M059J (cell line): ENCODE measurements around the gene ZNF326. TPM values are rescaled to one million over a fixed set of nuclear protein-coding genes. Genes with fewer than 3 reads are reported as not detected.

Experiments
- DNase-seq: peaks from one replicate; pipeline ENCODE4 v3.0.0-alpha.2; 2012; ENCODE audit warnings: low read depth
- total RNA-seq: library from RNA; depleted of rRNA; stranded (reverse); fragments of >200 nt; shearing (Covaris generic); gene quantifications from 2 replicates; pipeline ENCODE4 v1.2.3, GENCODE V29; 2014; rRNA removed

ZNF326 gene, protein sequence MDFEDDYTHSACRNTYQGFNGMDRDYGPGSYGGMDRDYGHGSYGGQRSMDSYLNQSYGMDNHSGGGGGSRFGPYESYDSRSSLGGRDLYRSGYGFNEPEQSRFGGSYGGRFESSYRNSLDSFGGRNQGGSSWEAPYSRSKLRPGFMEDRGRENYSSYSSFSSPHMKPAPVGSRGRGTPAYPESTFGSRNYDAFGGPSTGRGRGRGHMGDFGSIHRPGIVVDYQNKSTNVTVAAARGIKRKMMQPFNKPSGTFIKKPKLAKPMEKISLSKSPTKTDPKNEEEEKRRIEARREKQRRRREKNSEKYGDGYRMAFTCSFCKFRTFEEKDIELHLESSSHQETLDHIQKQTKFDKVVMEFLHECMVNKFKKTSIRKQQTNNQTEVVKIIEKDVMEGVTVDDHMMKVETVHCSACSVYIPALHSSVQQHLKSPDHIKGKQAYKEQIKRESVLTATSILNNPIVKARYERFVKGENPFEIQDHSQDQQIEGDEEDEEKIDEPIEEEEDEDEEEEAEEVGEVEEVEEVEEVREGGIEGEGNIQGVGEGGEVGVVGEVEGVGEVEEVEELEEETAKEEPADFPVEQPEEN
- 4.5 and 6.9 TPM in 2 replicates for total RNA-seq

DNA sequence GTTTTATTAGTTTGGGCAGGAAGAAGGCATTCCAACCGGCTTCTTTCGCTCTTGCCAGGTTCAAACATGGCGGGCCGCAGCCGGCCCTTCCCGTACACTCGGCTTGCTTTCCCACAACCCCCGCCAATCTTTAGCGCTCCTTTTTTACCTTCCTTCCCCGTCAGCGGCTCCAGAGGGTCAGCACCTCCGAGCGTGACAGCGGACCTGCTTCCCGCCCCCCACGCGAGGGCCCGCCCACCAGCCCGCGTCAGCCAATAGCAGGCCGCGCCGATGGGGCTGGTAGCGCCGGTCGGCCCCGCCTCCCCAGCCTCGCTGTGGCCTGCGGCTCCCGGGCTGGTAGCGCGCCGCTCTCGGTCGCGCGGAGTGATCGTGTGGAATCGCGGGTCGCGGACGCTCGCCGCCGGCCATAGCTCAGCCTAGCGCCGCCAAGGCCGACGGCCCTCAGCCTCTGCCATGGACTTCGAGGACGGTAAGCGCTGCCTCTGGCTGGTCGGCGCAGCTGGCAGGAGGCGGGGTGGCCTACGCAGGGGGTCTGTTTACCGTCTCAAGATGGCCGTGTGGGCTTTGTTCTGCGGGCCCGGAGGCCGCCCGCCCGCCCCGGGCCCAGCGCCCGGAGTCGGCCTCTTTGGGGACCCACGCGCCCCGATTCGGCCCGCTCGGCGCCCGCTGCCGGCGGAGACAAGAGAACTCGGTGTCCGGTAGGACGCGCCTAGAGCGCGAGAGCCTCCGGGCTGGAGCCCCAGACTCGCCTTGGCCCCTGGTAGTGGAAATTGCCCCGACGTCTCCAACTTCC is at the start of gene ZNF326:
TSS of gene ZNF326 (plus strand) at position 306 of the 793 bp plus-strand sequence. CDS start at position 454, 148 bp downstream.
- peak; percentile 98 for DNase-seq

DNA sequence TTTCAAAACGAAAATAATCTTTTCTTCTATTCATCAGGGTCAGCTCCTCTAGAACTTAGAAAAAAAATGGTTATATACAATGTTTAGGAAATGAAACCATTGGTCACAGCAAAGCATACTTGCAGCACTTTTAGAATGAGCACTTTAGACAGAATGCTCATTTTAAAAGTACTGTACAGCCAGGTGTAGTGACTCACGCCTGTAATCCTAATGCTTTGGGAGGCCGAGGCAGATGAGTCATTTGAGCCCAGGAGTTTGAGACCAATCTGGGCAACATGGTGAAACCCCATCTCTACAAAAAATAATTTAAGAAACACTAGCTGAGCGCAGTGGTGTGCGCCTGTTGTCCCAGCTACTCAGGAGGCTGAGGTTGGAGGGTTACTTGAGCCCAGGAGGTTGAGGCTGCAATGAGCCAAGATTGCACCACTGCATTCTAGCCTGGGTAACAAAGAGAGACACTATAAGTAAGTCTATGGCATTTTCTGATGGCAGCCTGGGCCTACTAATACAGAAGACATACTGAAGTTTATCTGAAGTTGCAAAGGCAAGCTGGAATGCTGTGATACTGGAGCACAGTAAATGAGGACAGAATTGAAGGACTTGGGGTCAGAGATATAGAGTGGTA is 48.9 kb upstream of the ZNF326 start:
- peak; percentile 91 for DNase-seq

DNA sequence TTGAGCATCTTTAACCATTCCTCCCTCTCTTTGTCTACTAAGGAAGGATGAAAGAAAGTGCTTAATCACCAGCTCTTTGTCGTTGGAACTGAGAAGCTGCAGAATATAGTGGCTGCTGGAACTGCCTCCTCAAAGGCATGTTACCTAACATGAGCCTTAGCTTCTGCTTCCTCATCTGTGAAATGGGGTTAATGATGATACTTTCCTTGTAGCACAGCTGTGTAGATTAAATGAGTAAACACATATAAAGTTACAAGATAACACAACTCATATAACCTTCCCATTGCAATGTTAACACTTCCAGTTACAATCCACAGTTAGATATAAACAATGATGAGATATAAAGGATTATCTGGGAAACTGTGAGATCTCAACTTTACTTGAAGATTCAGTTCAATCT is 48.4 kb upstream of the ZNF326 start:
- DNase-seq, result no peak

DNA sequence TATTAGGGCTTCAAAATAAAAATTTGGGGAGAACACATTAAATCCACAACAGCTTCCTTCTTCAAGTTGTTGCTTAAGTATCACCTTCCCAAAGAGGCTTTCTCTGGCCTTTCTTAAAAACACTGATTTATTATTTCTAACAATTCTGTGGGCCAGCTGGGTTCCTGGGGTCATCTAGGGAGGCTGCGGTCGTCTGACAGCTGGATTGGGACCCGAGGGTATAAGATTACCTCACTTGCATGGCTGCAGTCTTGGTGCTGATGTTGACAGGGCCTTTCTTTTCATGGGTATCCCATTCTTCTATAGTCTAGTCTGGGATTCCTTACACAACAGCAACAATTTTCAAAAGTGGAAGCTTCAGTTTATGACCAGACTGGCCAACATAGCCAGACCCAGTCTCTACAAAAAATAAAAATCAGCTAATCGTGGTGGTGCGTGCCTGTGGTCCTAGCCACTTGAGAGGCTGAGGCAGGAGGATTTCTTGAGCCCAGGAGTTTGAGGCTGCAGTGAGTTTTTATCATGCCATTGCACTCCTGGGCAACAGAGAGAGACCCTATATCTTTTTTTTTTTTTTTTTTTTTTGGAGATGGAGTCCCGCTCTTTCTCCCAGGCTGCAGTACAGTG is 46.1 kb upstream of the ZNF326 start:
- DNase-seq, result no peak

DNA sequence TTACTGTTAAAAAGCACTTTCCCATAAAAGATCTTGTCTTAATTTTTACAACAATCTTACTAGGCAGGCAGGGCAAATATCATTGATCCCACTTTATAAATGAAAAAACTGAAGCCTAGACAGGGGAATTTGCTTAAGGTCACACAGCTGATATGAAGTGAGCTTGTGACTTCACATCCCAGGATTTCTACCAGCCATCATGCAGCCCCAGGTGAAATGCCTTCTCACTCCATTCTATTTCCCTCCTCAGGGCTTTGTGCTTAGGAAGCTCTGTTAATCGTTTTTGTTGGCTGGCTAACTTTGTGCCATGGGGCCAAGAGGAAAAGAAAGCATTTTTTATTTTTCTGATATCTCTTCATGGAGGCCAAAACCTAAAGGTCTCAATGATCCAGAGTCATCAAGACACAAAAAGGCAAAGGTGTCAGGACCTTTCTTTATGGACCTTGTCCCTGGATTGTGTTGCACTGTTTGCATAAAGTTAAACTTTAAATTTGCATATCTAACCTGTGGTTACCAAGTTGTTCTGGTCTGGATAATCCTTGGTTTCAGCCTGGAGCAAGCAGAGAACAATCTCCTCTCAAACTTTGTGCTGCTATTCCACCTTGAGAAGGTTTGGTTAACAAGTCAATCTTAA is 44.8 kb upstream of the ZNF326 start:
- DNase-seq, result no peak

DNA sequence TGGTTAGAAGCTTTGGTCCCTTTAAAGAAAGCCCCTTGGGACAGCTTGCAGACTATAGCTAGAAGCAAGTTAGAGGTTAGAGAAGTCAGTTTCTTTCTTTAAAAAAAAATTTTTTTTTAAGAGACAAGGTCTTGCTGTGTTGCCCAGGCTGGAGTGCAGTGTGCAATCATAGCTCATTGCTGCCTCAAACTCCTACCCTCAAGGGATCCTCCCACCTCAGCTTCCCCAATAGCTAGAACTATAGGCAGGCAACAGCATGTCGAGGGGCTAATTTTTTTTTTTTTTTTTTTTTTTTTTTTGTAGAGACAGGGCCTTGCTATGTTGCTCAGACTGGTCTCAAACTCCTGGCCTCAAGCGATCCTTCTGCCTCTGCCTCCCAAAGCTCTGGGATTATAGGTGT is 44.2 kb upstream of the ZNF326 start:
- no peak for DNase-seq

DNA sequence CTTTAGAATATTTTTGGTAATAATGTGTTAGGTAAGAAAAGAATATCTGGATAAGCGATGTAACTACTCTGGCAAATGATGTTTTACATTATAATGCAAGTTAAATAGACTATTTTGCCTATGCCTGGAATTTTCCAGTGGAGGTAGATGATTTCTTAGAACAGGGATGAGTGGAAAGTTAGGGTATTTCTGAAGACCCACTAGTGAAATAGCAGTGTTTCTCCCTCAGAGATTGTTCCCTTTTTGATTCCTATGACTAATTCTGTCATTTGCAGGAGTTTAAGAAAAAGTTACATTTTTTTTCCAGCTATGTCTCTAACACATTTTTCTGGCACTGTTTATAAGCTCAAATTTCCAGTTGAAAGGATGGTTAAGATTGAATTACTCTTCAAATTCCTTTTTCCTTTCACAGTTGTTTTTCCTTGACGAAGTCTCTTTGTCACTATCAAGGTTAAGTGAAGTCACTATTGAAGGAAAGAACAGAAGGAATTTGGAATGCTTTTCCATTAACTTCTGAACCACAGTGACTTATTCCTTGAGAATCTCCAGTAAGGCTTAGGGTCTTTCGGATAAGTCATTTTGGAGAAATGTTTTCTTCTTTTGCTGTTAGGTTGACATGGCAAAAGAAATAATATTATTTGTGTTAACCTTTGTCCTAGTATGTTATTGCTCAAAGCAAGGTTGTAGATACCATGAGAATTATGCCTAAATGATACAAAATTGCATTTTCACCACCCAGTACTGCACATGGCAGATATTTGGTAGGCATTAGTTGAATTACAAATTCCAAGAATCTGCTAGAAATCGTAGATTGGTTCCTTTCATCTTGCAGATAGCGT is 42.9 kb upstream of the ZNF326 start:
- DNase-seq, result peak; percentile 96

DNA sequence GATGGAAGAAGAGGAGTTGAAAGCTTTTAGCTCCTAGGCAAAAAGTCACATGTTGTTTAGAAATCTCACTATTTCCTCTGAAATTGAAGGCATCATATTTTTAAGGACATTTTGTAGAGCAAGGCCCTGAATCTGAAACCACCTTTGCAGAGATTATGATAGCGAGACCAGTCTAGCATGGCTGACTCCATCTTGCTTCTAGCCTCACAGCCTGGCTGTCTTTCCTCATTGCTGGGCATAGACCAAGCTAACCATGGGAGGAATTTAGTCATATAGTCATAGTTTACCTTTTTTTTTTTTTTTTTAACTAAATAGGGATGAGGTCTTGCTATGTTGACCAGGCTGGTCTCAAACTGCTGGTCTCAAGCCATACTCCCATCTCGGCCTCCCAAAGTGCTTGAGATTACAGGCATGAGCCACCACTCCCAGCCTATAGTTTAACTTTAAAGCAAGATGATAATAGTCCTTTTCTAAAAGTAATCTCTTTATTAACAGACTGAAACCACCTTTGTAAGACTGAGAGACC is 42.2 kb upstream of the ZNF326 start:
- peak; percentile 44 for DNase-seq

DNA sequence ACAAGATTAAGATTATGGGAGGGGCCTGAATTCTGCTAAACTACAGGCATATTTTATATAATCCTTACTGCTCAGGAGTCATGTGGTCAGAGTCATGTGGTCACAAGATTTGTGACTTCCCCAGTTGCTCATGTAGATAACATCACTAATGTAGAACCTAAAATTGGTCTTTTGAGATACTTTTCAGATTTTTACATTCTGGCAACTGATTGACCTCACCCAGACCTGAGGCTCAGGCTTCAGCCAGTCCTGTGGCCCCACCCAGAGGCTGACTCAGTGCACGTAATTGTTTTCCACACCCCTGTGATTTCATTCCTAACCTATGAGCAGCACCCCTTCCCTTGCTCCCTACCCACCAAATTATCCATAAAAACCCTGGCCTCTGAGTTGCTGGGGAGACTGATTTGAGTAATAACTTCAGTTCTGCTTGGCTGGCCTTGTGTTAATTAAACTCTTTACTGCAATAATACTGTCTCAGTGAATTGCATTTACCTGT is 41.7 kb upstream of the ZNF326 start:
- DNase-seq, result peak; percentile 99

DNA sequence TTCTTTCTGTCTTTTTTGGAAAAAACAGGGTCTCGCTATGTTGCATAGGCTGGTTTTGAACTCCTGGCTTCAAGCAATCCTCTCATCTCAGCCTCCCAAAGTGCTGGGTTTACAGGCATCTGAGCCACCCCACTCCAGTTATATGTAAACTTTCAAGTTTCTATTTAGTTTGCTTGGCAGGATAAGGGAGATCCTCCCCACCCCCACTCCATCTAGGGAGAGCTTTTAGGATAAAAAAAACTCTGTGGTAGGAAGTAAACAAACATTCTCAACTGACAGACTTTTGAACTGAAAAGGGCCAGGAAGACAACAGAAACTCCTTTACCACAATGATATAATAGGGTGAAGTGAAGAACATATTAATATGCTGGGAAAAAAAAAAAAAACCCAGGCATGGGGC is 41.0 kb upstream of the ZNF326 start:
- peak; percentile 79 for DNase-seq

DNA sequence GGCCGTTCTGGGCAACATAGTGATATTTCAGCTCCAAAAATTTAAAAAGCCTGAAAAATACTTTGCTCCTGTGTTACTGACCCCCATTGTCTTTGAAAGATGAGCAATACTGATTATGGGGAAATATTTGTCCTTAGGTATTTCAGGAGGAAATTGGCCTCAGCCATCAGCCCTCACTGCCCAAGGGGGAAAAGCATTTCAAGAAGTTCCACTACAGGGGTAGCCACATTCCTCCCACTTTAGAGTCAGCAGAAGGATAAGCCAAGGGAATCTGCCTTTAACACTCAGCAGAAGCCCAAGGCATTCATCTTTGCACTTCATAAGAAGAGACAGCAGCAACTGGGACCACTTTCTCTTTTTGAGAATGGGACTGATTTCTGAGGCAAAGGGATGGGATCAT is 40.5 kb upstream of the ZNF326 start:
- peak; percentile 49 for DNase-seq

DNA sequence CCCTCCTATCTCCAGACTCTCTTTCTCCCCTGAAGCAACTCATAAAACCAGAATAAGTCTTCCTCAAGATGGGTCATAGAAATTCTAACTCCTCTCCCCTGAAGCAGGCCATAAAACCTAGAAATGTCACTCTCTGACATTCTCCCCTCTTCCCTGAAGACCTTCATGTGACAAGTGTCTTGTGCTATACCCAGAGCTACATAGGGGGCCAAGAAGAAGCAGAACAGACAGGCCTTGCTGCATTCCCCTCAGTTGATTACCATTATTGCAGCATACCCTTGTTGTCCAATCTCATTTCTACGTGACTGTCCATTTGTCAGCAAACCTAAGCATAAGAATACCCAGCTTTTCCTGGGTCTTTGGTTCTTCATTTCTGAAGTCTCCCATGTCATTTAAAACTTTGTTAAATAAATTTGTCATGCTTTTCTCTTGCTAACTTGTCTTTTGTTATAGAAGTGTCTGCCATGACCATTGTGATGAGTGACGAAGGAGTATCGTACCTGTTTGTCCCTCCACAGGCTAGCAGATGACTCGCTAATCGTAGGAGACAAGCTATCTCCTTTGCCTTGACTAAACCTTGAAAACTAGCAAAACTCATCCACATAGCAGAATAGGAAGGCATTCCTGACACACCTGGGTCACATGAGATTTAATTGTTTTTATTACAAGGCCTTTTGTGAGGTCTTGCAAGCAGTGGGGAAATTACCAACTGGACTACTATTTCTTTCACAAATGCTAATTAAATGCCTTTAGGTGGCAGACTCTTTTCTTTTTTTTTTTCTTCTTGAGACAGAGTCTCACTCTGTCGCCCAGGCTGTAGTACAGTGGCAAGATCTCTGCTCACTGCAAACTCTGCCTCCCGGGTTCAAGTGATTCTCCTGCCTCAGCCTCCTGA is 39.4 kb upstream of the ZNF326 start:
- DNase-seq, result no peak

DNA sequence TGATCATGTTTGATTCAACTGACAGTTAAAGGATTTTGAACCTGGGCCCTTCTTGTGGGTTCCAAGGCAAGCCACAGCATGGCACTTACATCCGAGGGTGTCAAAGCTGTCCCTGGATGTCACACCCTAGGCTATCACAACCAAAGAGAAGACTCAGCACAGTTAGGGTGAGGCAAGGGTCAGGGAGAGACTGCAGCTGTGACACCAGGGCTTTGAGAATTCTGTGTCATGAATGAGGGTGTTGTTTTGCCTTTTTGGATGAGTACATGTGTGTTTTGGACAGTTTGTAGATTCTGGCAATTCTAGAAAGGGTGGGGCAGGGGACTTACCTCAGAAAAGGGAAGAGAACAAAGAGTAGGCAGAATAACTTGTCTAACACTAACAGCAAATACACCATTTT is 37.8 kb upstream of the ZNF326 start:
- DNase-seq, result no peak

DNA sequence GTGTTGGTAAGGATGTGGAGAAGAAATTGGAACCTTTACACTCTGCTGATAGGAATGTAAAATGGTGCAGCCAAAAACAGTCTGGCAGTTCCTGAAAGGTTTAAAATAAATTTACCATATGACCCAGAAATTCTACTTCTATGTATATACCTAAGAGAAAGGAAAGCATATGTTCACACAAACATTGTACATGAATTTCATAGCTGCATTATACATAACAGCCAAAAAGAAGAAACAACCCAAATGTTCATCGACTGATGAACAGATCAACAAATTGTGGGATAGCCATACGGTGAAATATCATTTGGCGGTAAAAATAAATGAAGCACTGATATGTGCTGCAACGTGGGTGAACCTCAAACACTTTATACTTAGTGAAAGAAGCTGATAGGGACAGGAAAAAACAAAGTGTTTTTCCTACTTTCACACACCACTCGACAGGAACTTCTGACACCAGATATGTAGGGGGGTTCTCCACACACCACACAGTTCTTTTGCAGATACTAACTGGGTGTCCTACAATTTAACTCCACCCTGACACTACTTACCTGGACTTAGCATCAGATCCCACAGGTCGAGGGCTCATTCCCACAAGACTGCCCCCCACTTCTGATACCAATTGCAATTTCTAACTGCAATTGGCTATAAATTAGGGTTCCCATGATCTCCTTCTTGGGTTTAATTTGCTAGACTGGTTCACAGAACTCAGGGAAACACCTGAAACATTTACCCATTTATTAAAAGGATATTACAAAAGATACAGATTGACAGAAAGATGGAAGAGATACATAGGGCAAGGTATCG is 35.9 kb upstream of the ZNF326 start:
- no peak for DNase-seq

DNA sequence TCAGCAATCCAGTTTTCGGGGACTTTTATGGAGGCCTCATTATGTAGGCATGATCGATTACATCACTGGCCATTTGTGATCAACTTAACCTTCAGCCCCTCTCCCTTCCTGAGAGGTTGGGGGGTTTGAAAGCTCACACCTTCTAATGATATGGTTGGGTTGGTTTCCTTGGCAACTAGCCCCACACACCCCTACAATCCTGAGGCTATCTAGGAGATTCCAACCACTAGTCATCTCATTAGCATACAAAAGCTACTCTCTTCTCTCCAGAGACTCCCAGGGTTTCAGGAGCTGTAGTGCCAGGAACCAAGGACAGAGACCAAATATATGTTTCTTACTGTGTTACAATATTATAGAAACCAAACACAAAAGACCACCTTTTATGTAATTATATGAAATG is 35.2 kb upstream of the ZNF326 start:
- peak; percentile 45 for DNase-seq

DNA sequence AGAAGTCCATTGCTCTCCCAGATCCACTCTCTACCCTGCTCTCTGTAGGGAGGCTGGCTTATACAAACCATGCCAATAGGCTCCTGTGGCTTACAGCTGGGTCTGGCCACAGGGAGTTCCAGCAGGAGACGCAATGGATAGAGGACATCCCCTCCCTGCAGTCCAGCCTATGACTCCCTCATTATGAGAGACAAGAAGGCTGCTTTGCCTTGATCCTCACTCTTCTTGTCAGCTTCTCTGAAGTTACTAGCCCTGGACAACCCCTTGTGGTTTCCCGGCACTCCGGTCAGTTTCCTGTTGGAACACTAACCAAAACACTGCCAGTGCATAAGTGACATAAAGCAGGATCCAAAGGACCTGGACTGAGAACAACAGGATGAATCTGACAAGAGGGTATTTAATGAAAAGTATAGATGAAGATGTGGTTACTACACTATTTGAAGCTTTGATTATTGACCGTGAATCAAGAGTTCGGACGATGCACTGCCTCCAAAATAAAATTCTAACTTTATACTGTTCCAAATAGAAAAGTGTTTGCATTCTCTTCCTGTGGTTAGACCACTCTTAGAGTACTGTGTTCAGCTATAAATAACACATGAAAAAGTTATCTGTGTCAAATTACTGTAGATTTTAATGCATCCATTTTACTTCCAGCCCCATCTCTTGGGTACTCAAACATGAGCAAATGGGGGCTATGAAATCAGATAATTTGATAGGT is 32.7 kb upstream of the ZNF326 start:
- DNase-seq, result peak; percentile 92

DNA sequence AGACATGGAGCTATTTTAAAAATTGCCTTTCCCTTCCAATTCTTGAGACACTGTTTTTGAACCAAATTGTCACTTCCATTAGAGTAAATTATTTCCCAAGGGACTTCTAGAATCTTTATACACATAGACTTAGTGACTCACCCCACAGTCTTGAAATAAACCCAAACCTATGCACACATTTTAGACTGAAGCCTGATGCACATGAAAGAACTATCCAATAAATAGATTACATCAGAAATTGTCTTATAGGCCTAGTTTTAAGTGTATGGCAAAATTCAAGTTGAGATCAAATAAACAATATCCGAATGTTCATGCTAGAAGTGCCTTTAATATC is 32.2 kb upstream of the ZNF326 start:
- DNase-seq, result peak; percentile 25
